Measurements from ENCODE around the gene EHHADH.

Gene EHHADH

DNA sequence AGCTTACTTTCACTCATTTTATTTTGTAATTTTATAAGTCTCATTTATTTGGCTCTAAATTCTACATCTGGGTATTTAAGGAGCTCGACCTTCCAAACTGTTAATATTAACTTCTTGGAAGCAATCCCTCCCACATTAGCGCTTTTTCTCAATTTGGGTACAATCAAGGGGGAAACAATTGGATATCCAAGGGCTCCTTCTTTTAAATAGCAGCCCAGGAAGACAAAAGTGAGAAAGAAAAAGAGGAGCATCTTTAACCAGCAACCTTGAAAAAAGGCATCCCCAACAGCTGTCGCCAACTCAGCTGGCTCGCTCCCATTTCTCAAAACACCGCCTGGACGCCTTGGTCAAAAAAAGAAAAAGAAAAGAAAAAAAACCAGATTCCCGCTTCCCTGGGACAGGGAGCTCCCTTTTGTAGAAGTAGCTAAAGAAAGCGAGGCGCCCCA is 101.9 kb downstream of the EHHADH start:
- no peak overlapping the region for H2BK5ac ChIP-seq (ENCODE audit: low read depth, low read length, poor library complexity)
- H3K79me1 ChIP-seq (ENCODE audit: low read length): peaks cover 3% of the 10 kb centered on the region
- no peak overlapping the region for H4K91ac ChIP-seq (ENCODE audit: low read depth, low read length)
- peaks cover 7% of the 10 kb centered on the region for H3K9me3 ChIP-seq (ENCODE audit: insufficient read depth, low read depth, low read length)
- peak in 1 of 2 donors; percentile 6 for DNase-seq
- no peak overlapping the region for H3K14ac ChIP-seq (ENCODE audit: low read length)
- no peak overlapping the region for H3K27ac ChIP-seq (ENCODE audit: low read depth, low read length)
- no peak overlapping the region for H3K9ac ChIP-seq (ENCODE audit: low read length)
- H3K36me3 ChIP-seq (ENCODE audit: control insufficient read depth in 1 of 2, insufficient read depth in 2 of 2, low read length in 2 of 2): no peaks in the 10 kb centered on the region
- no peak overlapping the region for H3K4me3 ChIP-seq (ENCODE audit: low read depth, low read length)
- no CpG with 5 or more reads among the region's 9 CpGs for WGBS (ENCODE audit: extremely low coverage, insufficient coverage, insufficient read length)
- H3K27me3 ChIP-seq (ENCODE audit: insufficient read depth, low read length): peaks cover 20% of the 10 kb centered on the region
- H3K4me2 ChIP-seq (ENCODE audit: low read length): peak overlapping the region; percentile 97
- no peak overlapping the region for H2BK12ac ChIP-seq (ENCODE audit: low read length)
- H3K23ac ChIP-seq (ENCODE audit: low read length): no peak overlapping the region
- H4K8ac ChIP-seq (ENCODE audit: low read depth, low read length): no peak overlapping the region
- no peak overlapping the region for H2AK5ac ChIP-seq (ENCODE audit: low read length)
- no peak overlapping the region for H3K4ac ChIP-seq (ENCODE audit: low read depth, low read length)
- no peak overlapping the region for H2BK120ac ChIP-seq (ENCODE audit: insufficient read depth, low read length, poor library complexity)
- no peak overlapping the region for H4K12ac ChIP-seq (ENCODE audit: low read depth, low read length)
- no peaks in the 10 kb centered on the region for H3K79me2 ChIP-seq (ENCODE audit: control insufficient read depth, insufficient read depth, low read length, poor library complexity)
- H3K4me1 ChIP-seq (ENCODE audit: control insufficient read depth in 1 of 2, insufficient read depth in 2 of 2, low read length in 2 of 2): peaks cover 8 to 9% of the 10 kb centered on the region in 2 experiments
- H3K18ac ChIP-seq (ENCODE audit: low read length): no peak overlapping the region
- no peak overlapping the region for H2AFZ ChIP-seq (ENCODE audit: insufficient read depth, low read length, poor library complexity)

DNA sequence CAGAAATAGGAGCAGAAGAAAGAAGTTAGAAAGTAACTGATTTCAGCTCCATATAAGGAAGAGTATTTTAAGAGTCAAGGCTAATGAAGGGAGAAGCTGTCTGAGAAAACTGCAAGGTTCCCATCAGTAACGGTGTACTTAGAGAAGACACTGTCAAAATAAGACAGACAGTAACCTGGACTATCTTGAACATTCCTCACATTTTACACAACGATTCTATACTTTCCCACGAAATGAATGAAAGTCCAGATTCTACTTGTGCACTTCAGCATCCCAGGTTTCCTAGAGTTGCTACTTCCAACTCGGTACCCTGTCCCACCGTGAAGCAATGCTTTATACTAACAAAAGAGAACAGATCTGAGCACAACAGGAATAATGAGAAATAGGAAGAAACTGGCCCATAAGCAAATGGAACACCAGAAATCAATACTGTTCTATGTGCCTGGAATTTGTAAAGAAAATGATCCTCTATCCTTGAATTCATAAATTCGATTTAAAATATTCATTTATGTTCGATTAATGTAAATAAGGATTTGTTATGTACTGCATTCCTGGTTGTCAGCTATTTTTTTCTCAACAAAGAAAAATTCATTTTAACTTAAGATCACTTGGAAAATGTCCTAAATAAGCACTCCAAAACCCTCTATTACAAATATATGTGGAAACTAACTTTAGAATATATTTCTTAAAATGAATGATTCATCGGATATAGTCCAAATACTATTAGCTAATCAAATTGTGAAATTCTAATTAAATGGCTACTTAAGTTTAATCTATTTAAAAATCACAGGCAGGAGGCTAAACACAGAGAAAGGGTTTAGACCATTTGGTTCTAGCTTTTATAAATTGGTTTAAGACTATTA is 102.5 kb downstream of the EHHADH start:
- H3K27ac ChIP-seq (ENCODE audit: low read depth, low read length): no peak overlapping the region
- no peak overlapping the region for H3K9ac ChIP-seq (ENCODE audit: low read length)
- no peak overlapping the region for H2AFZ ChIP-seq (ENCODE audit: insufficient read depth, low read length, poor library complexity)
- no peak overlapping the region for H3K14ac ChIP-seq (ENCODE audit: low read length)
- no peak overlapping the region for H2BK5ac ChIP-seq (ENCODE audit: low read depth, low read length, poor library complexity)
- no peak for DNase-seq
- no peak overlapping the region for H3K23ac ChIP-seq (ENCODE audit: low read length)
- peaks cover 7% of the 10 kb centered on the region for H3K9me3 ChIP-seq (ENCODE audit: insufficient read depth, low read depth, low read length)
- no peak overlapping the region for H2AK5ac ChIP-seq (ENCODE audit: low read length)
- H4K8ac ChIP-seq (ENCODE audit: low read depth, low read length): no peak overlapping the region
- no peak overlapping the region for H4K91ac ChIP-seq (ENCODE audit: low read depth, low read length)
- H3K27me3 ChIP-seq (ENCODE audit: insufficient read depth, low read length): peaks cover 20% of the 10 kb centered on the region
- no peaks in the 10 kb centered on the region for H3K79me2 ChIP-seq (ENCODE audit: control insufficient read depth, insufficient read depth, low read length, poor library complexity)
- no peak overlapping the region for H3K4me3 ChIP-seq (ENCODE audit: low read depth, low read length)
- H2BK12ac ChIP-seq (ENCODE audit: low read length): no peak overlapping the region
- H3K18ac ChIP-seq (ENCODE audit: low read length): no peak overlapping the region
- H4K12ac ChIP-seq (ENCODE audit: low read depth, low read length): no peak overlapping the region
- no peak overlapping the region for H3K4ac ChIP-seq (ENCODE audit: low read depth, low read length)
- WGBS (ENCODE audit: extremely low coverage, insufficient coverage, insufficient read length): no CpG with 5 or more reads among the region's 8 CpGs
- peaks cover 8 to 9% of the 10 kb centered on the region in 2 experiments for H3K4me1 ChIP-seq (ENCODE audit: control insufficient read depth in 1 of 2, insufficient read depth in 2 of 2, low read length in 2 of 2)
- H3K4me2 ChIP-seq (ENCODE audit: low read length): no peak overlapping the region
- H2BK120ac ChIP-seq (ENCODE audit: insufficient read depth, low read length, poor library complexity): no peak overlapping the region
- H3K79me1 ChIP-seq (ENCODE audit: low read length): peaks cover 3% of the 10 kb centered on the region
- H3K36me3 ChIP-seq (ENCODE audit: control insufficient read depth in 1 of 2, insufficient read depth in 2 of 2, low read length in 2 of 2): no peaks in the 10 kb centered on the region

DNA sequence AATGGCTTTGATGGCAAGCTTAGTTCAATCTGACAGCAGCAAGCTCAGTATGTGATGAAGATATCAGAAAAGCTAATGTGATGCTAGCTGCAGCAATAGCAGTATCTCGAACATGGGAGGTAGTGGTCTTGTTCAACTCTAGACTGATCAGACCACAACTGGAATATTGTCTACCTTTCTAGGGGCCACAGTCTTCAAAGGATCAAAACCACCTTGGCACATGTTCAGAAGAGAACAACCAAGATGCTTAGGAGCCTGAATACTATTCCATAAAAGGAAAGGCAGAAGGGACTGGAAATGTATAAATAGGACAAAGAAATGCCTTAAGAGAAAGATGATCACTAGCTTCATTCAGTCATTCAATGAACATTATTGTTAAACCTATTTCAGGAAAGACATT is 103.3 kb downstream of the EHHADH start:
- Histone ChIP-seq H2BK120ac (ENCODE audit: insufficient read depth, low read length, poor library complexity) (no peak overlapping the region), H4K91ac (ENCODE audit: low read depth, low read length) (no peak overlapping the region), H2AFZ (ENCODE audit: insufficient read depth, low read length, poor library complexity) (no peak overlapping the region), H3K79me2 (ENCODE audit: control insufficient read depth, insufficient read depth, low read length, poor library complexity) (no peaks in the 10 kb centered on the region), H2BK5ac (ENCODE audit: low read depth, low read length, poor library complexity) (no peak overlapping the region), H3K27me3 (ENCODE audit: insufficient read depth, low read length) (peaks cover 20% of the 10 kb centered on the region), H3K4me3 (ENCODE audit: low read depth, low read length) (no peak overlapping the region), H3K9me3 (ENCODE audit: insufficient read depth, low read depth, low read length) (peaks cover 7% of the 10 kb centered on the region), H4K12ac (ENCODE audit: low read depth, low read length) (no peak overlapping the region), H3K4me1 (ENCODE audit: control insufficient read depth in 1 of 2, insufficient read depth in 2 of 2, low read length in 2 of 2) (peaks cover 8 to 9% of the 10 kb centered on the region in 2 experiments), H4K8ac (ENCODE audit: low read depth, low read length) (no peak overlapping the region), H3K18ac (ENCODE audit: low read length) (no peak overlapping the region), H3K9ac (ENCODE audit: low read length) (no peak overlapping the region), H3K23ac (ENCODE audit: low read length) (no peak overlapping the region), H2BK12ac (ENCODE audit: low read length) (no peak overlapping the region), H2AK5ac (ENCODE audit: low read length) (no peak overlapping the region), H3K36me3 (ENCODE audit: control insufficient read depth in 1 of 2, insufficient read depth in 2 of 2, low read length in 2 of 2) (no peaks in the 10 kb centered on the region), H3K27ac (ENCODE audit: low read depth, low read length) (no peak overlapping the region), H3K4me2 (ENCODE audit: low read length) (no peak overlapping the region), H3K4ac (ENCODE audit: low read depth, low read length) (no peak overlapping the region), H3K14ac (ENCODE audit: low read length) (no peak overlapping the region), H3K79me1 (ENCODE audit: low read length) (peaks cover 3% of the 10 kb centered on the region)
- DNase-seq: no peak
- WGBS (ENCODE audit: extremely low coverage, insufficient coverage, insufficient read length): no CpG with 5 or more reads among the region's 1 CpG

DNA sequence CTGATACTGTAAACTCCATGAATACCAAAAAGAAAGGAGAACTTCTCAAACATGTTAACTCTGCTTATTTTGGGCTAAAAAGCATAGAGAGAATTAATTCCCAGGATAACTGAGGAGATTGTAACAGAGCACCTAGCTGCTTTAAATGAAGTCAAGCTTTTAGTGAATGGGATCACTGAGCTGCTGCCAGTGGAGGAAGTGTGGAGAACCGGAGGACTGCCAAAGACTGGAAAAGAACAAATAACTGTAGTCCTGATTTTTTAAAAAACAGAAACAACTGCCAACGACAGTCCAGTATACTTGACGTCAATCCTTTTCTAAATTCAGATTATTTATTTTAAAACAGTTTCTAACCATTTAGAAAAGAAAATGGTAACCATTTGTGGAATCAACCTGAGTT is 104.3 kb downstream of the EHHADH start:
- H2AFZ ChIP-seq (ENCODE audit: insufficient read depth, low read length, poor library complexity): no peak overlapping the region
- no peak overlapping the region for H4K91ac ChIP-seq (ENCODE audit: low read depth, low read length)
- H3K4me1 ChIP-seq (ENCODE audit: control insufficient read depth in 1 of 2, insufficient read depth in 2 of 2, low read length in 2 of 2): peaks cover 8 to 9% of the 10 kb centered on the region in 2 experiments
- no CpG with 5 or more reads among the region's 3 CpGs for WGBS (ENCODE audit: extremely low coverage, insufficient coverage, insufficient read length)
- no peak overlapping the region for H3K9ac ChIP-seq (ENCODE audit: low read length)
- H3K27me3 ChIP-seq (ENCODE audit: insufficient read depth, low read length): peaks cover 20% of the 10 kb centered on the region
- H2AK5ac ChIP-seq (ENCODE audit: low read length): no peak overlapping the region
- no peak overlapping the region for H3K4ac ChIP-seq (ENCODE audit: low read depth, low read length)
- no peak overlapping the region for H3K23ac ChIP-seq (ENCODE audit: low read length)
- H3K4me3 ChIP-seq (ENCODE audit: low read depth, low read length): no peak overlapping the region
- H4K12ac ChIP-seq (ENCODE audit: low read depth, low read length): no peak overlapping the region
- H3K9me3 ChIP-seq (ENCODE audit: insufficient read depth, low read depth, low read length): peaks cover 7% of the 10 kb centered on the region
- no peaks in the 10 kb centered on the region for H3K79me2 ChIP-seq (ENCODE audit: control insufficient read depth, insufficient read depth, low read length, poor library complexity)
- H3K79me1 ChIP-seq (ENCODE audit: low read length): peaks cover 3% of the 10 kb centered on the region
- no peak overlapping the region for H2BK5ac ChIP-seq (ENCODE audit: low read depth, low read length, poor library complexity)
- H3K27ac ChIP-seq (ENCODE audit: low read depth, low read length): no peak overlapping the region
- no peaks in the 10 kb centered on the region for H3K36me3 ChIP-seq (ENCODE audit: control insufficient read depth in 1 of 2, insufficient read depth in 2 of 2, low read length in 2 of 2)
- H4K8ac ChIP-seq (ENCODE audit: low read depth, low read length): no peak overlapping the region
- no peak overlapping the region for H3K14ac ChIP-seq (ENCODE audit: low read length)
- H3K4me2 ChIP-seq (ENCODE audit: low read length): no peak overlapping the region
- H3K18ac ChIP-seq (ENCODE audit: low read length): no peak overlapping the region
- H2BK120ac ChIP-seq (ENCODE audit: insufficient read depth, low read length, poor library complexity): no peak overlapping the region
- no peak overlapping the region for H2BK12ac ChIP-seq (ENCODE audit: low read length)
- no peak for DNase-seq
